ENCODE data around the gene USH1C.

USH1C gene

DNA sequence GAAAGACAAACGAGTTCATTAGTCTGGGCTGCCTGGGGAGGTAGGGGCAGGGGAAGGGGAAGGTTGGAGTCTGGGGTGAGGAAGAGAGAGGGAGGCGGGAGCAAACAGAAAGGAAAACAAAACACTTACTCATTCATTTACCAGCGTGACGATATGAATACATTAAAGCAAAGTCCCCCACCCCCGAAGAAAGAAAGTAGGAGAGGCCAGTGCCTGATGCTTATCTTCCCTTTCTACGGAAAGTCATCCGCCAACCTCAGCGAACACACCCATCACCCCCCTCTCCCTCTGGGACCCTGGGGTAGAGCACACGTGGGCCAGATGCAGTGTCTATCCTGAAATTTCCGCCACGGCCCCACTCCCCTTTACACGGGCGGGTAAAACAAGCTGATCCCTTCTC is 81.3 kb downstream of the USH1C start:
- no peak overlapping the region for H3K4me3 ChIP-seq (replicated peaks; ENCODE audit: low read depth, low read length)
- TF ChIP-seq, protein P1, sequence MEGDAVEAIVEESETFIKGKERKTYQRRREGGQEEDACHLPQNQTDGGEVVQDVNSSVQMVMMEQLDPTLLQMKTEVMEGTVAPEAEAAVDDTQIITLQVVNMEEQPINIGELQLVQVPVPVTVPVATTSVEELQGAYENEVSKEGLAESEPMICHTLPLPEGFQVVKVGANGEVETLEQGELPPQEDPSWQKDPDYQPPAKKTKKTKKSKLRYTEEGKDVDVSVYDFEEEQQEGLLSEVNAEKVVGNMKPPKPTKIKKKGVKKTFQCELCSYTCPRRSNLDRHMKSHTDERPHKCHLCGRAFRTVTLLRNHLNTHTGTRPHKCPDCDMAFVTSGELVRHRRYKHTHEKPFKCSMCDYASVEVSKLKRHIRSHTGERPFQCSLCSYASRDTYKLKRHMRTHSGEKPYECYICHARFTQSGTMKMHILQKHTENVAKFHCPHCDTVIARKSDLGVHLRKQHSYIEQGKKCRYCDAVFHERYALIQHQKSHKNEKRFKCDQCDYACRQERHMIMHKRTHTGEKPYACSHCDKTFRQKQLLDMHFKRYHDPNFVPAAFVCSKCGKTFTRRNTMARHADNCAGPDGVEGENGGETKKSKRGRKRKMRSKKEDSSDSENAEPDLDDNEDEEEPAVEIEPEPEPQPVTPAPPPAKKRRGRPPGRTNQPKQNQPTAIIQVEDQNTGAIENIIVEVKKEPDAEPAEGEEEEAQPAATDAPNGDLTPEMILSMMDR (IDR thresholded peaks at IDR 0.05; ENCODE audit: low read depth, low read length, missing control alignments), result no peak
- DNase-seq (ENCODE audit: extremely low read depth, low read depth), result no peak

- TF ChIP-seq, protein P1 (IDR thresholded peaks at IDR 0.05; ENCODE audit: low read depth, low read length, missing control alignments), result no peak
Observed at GRCh38 chr11:17460406-17460805, 83.8 kb downstream of the USH1C start.

DNA sequence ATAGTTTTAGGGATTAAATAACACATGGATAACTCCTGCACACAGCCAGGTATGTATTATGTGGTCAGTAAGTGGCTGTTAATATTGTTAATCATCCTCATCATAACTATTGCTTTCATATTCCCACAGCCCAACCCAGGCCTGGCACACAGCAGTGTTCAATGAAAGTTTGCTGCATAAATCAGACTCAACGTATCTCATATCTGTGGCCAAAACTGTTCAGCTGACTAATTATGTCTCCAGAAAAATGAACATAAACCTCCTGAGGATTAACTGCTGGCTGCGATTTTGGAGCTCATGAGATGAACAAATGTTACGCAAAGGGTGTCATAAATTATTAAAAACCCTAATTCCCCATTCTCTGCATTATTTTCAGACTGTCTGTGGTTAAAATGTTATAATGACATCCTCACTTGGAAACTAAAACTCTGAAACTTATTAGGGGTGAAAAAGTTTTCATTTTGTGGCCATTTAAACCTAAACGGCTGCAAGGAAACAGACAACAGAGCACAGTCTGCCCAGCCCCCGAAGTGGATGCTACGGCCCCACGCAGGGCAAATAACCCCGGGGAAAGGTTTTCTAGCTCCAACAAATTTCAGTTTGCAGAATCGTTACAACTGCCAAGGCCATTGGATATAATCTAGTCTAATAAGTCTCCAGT is 84.8 kb downstream of the USH1C start:
- no peak for DNase-seq (ENCODE audit: extremely low read depth, low read depth)
- no peak overlapping the region for H3K4me3 ChIP-seq (replicated peaks; ENCODE audit: low read depth, low read length)
- TF ChIP-seq, protein P1 (IDR thresholded peaks at IDR 0.05; ENCODE audit: low read depth, low read length, missing control alignments), result no peak

More at GRCh38 chr11:17460406-17460805, 83.8 kb downstream of the USH1C start:
- no peak overlapping the region for H3K4me3 ChIP-seq (replicated peaks; ENCODE audit: low read depth, low read length)
- DNase-seq (ENCODE audit: extremely low read depth, low read depth), result no peak

- no peak for DNase-seq (ENCODE audit: extremely low read depth, low read depth)
- no peak overlapping the region for H3K4me3 ChIP-seq (replicated peaks; ENCODE audit: low read depth, low read length)
- TF ChIP-seq, protein P1 (IDR thresholded peaks at IDR 0.05; ENCODE audit: low read depth, low read length, missing control alignments), result no peak
Observed at GRCh38 chr11:17458268-17458667, 85.9 kb downstream of the USH1C start.

GRCh38 chr11:17457396-17458173 is 86.6 kb downstream of the USH1C start:
- no peak for DNase-seq (ENCODE audit: extremely low read depth, low read depth)
- no peak overlapping the region for H3K4me3 ChIP-seq (replicated peaks; ENCODE audit: low read depth, low read length)
- TF ChIP-seq, protein P1 (IDR thresholded peaks at IDR 0.05; ENCODE audit: low read depth, low read length, missing control alignments), result no peak

GRCh38 chr11:17452668-17453067 is 91.5 kb downstream of the USH1C start:
- no peak for DNase-seq (ENCODE audit: extremely low read depth, low read depth)
- TF ChIP-seq, protein P1 (IDR thresholded peaks at IDR 0.05; ENCODE audit: low read depth, low read length, missing control alignments), result no peak
- no peak overlapping the region for H3K4me3 ChIP-seq (replicated peaks; ENCODE audit: low read depth, low read length)
